Measurements from ENCODE around the gene CAMSAP2. TPM values are rescaled to one million over a fixed set of nuclear protein-coding genes. Genes with fewer than 3 reads are reported as not detected.

CAMSAP2 gene
- total and polyA plus RNA-seq, 2 of the 4 experiments (the other 2 are of a cell fraction), result 8.3 to 29.4 TPM

GRCh38 chr1:200867018-200867811 is 128.5 kb downstream of the CAMSAP2 start:
- Histone ChIP-seq H4K20me1 (ENCODE audit: insufficient read depth, low read length) (no peaks in the 10 kb centered on the region), H2BK20ac (ENCODE audit: low read depth, low read length) (no peak overlapping the region), H3K4me2 (ENCODE audit: low read depth, low read length) (no peak overlapping the region), H3K36me3 (ENCODE audit: control insufficient read depth, insufficient read depth, low read length) (peaks cover 11% of the 10 kb centered on the region), H3K9me1 (ENCODE audit: insufficient read depth, low read length) (no peaks in the 10 kb centered on the region), H4K91ac (ENCODE audit: insufficient read depth, low read depth, low read length) (no peak overlapping the region), H3K18ac (ENCODE audit: low read depth, low read length) (no peak overlapping the region), H3K27me3 (ENCODE audit: control insufficient read depth, insufficient read depth, low read length) (peaks cover 25% of the 10 kb centered on the region), H3K9me3 (ENCODE audit: control insufficient read depth, insufficient read depth, low read length) (no peaks in the 10 kb centered on the region), H2BK15ac (ENCODE audit: low read depth, low read length) (no peak overlapping the region), H3K79me1 (ENCODE audit: low read depth in 1 of 2, low read length in 2 of 2) (no peaks in the 10 kb centered on the region), H3K23ac (ENCODE audit: low read depth, low read length) (no peak overlapping the region), H3K4me3 (ENCODE audit: insufficient read depth, low read depth, low read length) (no peak overlapping the region), H3K9ac (ENCODE audit: low read depth, low read length) (no peak overlapping the region), H2BK5ac (ENCODE audit: low read depth, low read length, poor library complexity, severe bottlenecking) (no peak overlapping the region), H3K14ac (replicated peaks; ENCODE audit: low read depth, low read length) (no peak overlapping the region), H2AFZ (replicated peaks; ENCODE audit: low read length, poor library complexity) (no peak overlapping the region), H3K4ac (ENCODE audit: low read depth, low read length) (no peak overlapping the region), H2AK5ac (ENCODE audit: low read depth, low read length) (no peak overlapping the region), H3K27ac (ENCODE audit: insufficient read depth, low read length) (no peak overlapping the region), H2BK120ac (ENCODE audit: low read depth, low read length) (no peak overlapping the region), H2AK9ac (replicated peaks; ENCODE audit: low read depth, low read length, poor library complexity) (no peak overlapping the region), H4K5ac (ENCODE audit: low read depth, low read length) (no peak overlapping the region), H3K4me1 (ENCODE audit: control insufficient read depth, insufficient read depth, low read length) (peaks cover 4% of the 10 kb centered on the region; the same call in 1 of the 2 replicates), H4K8ac (ENCODE audit: low read depth in 2 of 2, low read length in 2 of 2) (no peak overlapping the region), H3K56ac (ENCODE audit: extremely low read depth, insufficient read depth, low read length) (no peak overlapping the region)
- 38% methylated on average over 2 of the region's 11 CpGs; no CpG with 5 or more reads in 1 of the 2 experiments for WGBS, 2 experiments (ENCODE audit: extremely low coverage in 2 of 2, insufficient read length in 1 of 2)
- no peak for TF ChIP-seq MAZ (IDR thresholded peaks at IDR 0.05; ENCODE audit: borderline replicate concordance, low read depth, low read length)
- no peak for TF ChIP-seq MXI1 (IDR thresholded peaks at IDR 0.05; ENCODE audit: borderline replicate concordance, low read depth, low read length)
- no peak for TF ChIP-seq MAFK (IDR thresholded peaks at IDR 0.05; ENCODE audit: low read depth, low read length)
- TF ChIP-seq RAD21 (IDR thresholded peaks at IDR 0.05; ENCODE audit: low read length), result no peak
- no peak for TF ChIP-seq USF2 (IDR thresholded peaks at IDR 0.05; ENCODE audit: low read depth, low read length)
- TF ChIP-seq RFX5 (IDR thresholded peaks at IDR 0.05; ENCODE audit: low read depth, low read length), result no peak
- TF ChIP-seq NFE2L2 (IDR thresholded peaks at IDR 0.05; ENCODE audit: low read depth, low read length), result no peak
- TF ChIP-seq BHLHE40 (IDR thresholded peaks at IDR 0.05; ENCODE audit: low read depth, low read length), result no peak
- TF ChIP-seq CEBPB (IDR thresholded peaks at IDR 0.05; ENCODE audit: low read depth, low read length), result no peak
- TF ChIP-seq FOS (IDR thresholded peaks at IDR 0.05; ENCODE audit: low read depth, low read length), result no peak
- TF ChIP-seq, protein P1, sequence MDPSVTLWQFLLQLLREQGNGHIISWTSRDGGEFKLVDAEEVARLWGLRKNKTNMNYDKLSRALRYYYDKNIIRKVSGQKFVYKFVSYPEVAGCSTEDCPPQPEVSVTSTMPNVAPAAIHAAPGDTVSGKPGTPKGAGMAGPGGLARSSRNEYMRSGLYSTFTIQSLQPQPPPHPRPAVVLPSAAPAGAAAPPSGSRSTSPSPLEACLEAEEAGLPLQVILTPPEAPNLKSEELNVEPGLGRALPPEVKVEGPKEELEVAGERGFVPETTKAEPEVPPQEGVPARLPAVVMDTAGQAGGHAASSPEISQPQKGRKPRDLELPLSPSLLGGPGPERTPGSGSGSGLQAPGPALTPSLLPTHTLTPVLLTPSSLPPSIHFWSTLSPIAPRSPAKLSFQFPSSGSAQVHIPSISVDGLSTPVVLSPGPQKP (IDR thresholded peaks at IDR 0.05; ENCODE audit: borderline replicate concordance, low read depth, low read length), result no peak
- peak; percentile 36 for ATAC-seq (ENCODE audit: low read depth)
- intact Hi-C loops (cut with micrococcal nuclease), result no loop called here
- in situ Hi-C loops (cut with MboI; ENCODE audit: low sequenced_read_pairs), result no loop called here
- POLR2A ChIA-PET (ENCODE audit: unreplicated experiment), result no interaction called here
- dilution Hi-C loops (cut with HindIII; ENCODE audit: low sequenced_read_pairs, unreplicated experiment), result no loop called here
- no TSS peak for BruUV-seq (replicated peaks)
- CTCF ChIA-PET, result interaction anchor here (0.8 to 1.3 kb wide), 2 partner anchors 24 to 175 kb away, joined by 3 to 4 read pairs; no protein-coding TSS in a partner anchor
- peak; percentile 61 for DNase-seq

Measured in IMR-90 (cell line).